Breast epithelium (tissue), 3 donors: Measurements from ENCODE around the gene SMARCA1.

Experiments
- POLR2A ChIP-seq: fragments of 450-650 bp; IDR thresholded peaks from one replicate; pipeline ENCODE4 v1.6.1; 2016; ENCODE audit warnings: antibody characterized with exemption, mild to moderate bottlenecking, moderate library complexity
- TF ChIP-seq, protein P1 (sequence below), 3 donors: fragments of 450-650 bp; IDR thresholded peaks; one replicate each; pipeline ENCODE4 v1.5.1; 2016 to 2017; ENCODE audit warnings: antibody characterized with exemption in 3 of 3, mild to moderate bottlenecking in 3 of 3, moderate library complexity in 3 of 3

DNA sequence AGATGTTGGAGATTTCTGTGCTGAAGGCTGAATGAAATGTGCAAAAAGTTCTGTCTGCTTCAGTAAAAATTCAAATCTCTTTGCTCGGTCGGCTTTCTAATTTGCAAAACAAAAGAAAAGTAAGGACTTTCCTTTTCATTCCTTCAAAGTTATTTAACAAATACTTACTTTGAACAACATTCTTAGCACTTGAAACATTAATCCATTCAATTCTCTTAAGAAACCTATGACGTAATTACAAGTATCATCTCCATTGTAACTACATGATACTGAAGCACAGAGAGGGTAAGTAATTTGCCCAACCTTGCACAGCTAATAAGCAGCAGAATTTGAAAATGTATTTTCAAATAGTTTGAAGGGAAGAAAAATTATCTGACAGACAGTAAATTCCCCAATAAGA, 6.9 kb downstream of the SMARCA1 start:
- TF ChIP-seq, protein P1, sequence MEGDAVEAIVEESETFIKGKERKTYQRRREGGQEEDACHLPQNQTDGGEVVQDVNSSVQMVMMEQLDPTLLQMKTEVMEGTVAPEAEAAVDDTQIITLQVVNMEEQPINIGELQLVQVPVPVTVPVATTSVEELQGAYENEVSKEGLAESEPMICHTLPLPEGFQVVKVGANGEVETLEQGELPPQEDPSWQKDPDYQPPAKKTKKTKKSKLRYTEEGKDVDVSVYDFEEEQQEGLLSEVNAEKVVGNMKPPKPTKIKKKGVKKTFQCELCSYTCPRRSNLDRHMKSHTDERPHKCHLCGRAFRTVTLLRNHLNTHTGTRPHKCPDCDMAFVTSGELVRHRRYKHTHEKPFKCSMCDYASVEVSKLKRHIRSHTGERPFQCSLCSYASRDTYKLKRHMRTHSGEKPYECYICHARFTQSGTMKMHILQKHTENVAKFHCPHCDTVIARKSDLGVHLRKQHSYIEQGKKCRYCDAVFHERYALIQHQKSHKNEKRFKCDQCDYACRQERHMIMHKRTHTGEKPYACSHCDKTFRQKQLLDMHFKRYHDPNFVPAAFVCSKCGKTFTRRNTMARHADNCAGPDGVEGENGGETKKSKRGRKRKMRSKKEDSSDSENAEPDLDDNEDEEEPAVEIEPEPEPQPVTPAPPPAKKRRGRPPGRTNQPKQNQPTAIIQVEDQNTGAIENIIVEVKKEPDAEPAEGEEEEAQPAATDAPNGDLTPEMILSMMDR (IDR thresholded peaks at IDR 0.05), result no peak
- TF ChIP-seq POLR2A, result no peak
